HG02763 (cell line): Measurements from ENCODE around the gene SACS.
"Not testable (repeated sequence)": the region's sequence is repeated elsewhere in the genome, so short reads cannot be mapped to it uniquely, and the experiment has no call there.

ENCODE experiments used
- ATAC-seq: cut with Tn5 transposase; IDR thresholded peaks from one replicate; pipeline ENCODE4 v1.9.1; 2021; ENCODE audit warnings: mild to moderate bottlenecking, moderate library complexity; ENCODE audit not compliant: unreplicated experiment

The SACS gene

GRCh38 chr13:23320926-23321534 is 112.5 kb downstream of the SACS start:
- ATAC-seq: peak; percentile 19

GRCh38 chr13:23319883-23320224 is 113.6 kb downstream of the SACS start:
- no peak for ATAC-seq

GRCh38 chr13:23314837-23315236 is 118.7 kb downstream of the SACS start:
- not testable (repeated sequence) for ATAC-seq

GRCh38 chr13:23292586-23292985 is 140.9 kb downstream of the SACS start:
- no peak for ATAC-seq

- ATAC-seq: no peak
Observed at GRCh38 chr13:23289917-23290357, 143.6 kb downstream of the SACS start.

GRCh38 chr13:23288995-23289394 is 144.5 kb downstream of the SACS start:
- no peak for ATAC-seq

- ATAC-seq: no peak
Observed at GRCh38 chr13:23288564-23288963, 144.9 kb downstream of the SACS start.

- no peak for ATAC-seq
Observed at GRCh38 chr13:23279321-23279720, 154.2 kb downstream of the SACS start.
